K562 (cell line): ENCODE results near the gene DOK7. TPM values are rescaled to one million over a fixed set of nuclear protein-coding genes. Genes with fewer than 3 reads are reported as not detected.

Source experiments
- ATAC-seq: fragments of 200-7000 bp; cut with Tn5 transposase; 3 replicates; pipeline ENCODE4 v1.9.1; 2020; ENCODE audit warnings: moderate library complexity
- BruUV-seq: library from RNA; stranded (reverse); fragments of 400-500 nt; replicated peaks from 2 replicates; lab custom pipeline; 2021; lab: Mats Ljungman, UMichigan
- CTCF ChIA-PET: fragments of 300-600 bp; formaldehyde crosslinking; extraction: SDS; loops from one replicate; lab custom pipeline; 2021; ENCODE audit warnings: low intra/inter-chr PET ratio; lab: Yijun Ruan, JAX
- POLR2A ChIA-PET: fragments of 300-600, 350-650 bp; sonication (Branson Sonifier 250); formaldehyde crosslinking; extraction: SDS; loops from one replicate; lab custom pipeline; 2021; ENCODE audit warnings: antibody characterized with exemption, inconsistent platforms; lab: Yijun Ruan, JAX
- DNase-seq, 4 experiments: peaks; one replicate each; pipeline versions ENCODE4 v3.0.0 to v3.0.0-alpha.2; 2011 to 2018; ENCODE audit warnings: low spot score in 3 of 4, mixed read lengths in 3 of 4; ENCODE audit errors: extremely low read depth in 1 of 4
- FAIRE-seq: peaks from 2 replicates; lab custom pipeline; 2011; peaks lifted over from hg19 to GRCh38; lab: Jason Lieb, UNC
- H2AFZ ChIP-seq: 2 replicates; pipeline ENCODE4 v1.6.0; 2011; ENCODE audit warnings: low read depth, low read length, control low read depth, inconsistent platforms
- H3K27ac ChIP-seq: fragments of 200-600 bp; 3 replicates; pipeline ENCODE4 v1.8.0; 2011; ENCODE audit warnings: low read depth, mild to moderate bottlenecking, control low read depth, inconsistent platforms, low read length, moderate library complexity, mixed read lengths; ENCODE audit errors: extremely low read depth
- H3K27me3 ChIP-seq, 2 experiments: fragments of 300-600 bp in 1 of 2; 2 replicates in 1 of 2; 3 replicates in 1 of 2; pipeline versions ENCODE4 v1.6.0 to v1.8.0; 2011; ENCODE audit warnings: inconsistent platforms in 2 of 2, low read length in 2 of 2, mild to moderate bottlenecking in 1 of 2, mixed read lengths in 1 of 2, moderate library complexity in 1 of 2; ENCODE audit not compliant: control insufficient read depth in 2 of 2, insufficient read depth in 2 of 2
- H3K36me3 ChIP-seq: fragments of 300-600 bp; 3 replicates; pipeline ENCODE4 v1.8.0; 2011; ENCODE audit warnings: mild to moderate bottlenecking, low read length, inconsistent platforms; ENCODE audit not compliant: control insufficient read depth, insufficient read depth
- H3K4me1 ChIP-seq, 2 experiments: fragments of 200-600 bp in 1 of 2; replicated peaks in 1 of 2; 2 replicates in 1 of 2; 3 replicates in 1 of 2; pipeline versions ENCODE4 v1.5.1 to v1.8.0; 2011; ENCODE audit warnings: inconsistent platforms in 2 of 2, low read length in 2 of 2, mild to moderate bottlenecking in 1 of 2, mixed read lengths in 1 of 2, moderate library complexity in 1 of 2; ENCODE audit not compliant: control insufficient read depth in 2 of 2, insufficient read depth in 2 of 2
- H3K4me2 ChIP-seq: 2 replicates; pipeline ENCODE4 v1.6.1; 2011; ENCODE audit warnings: low read length, control low read depth, inconsistent platforms, mixed read lengths; ENCODE audit not compliant: insufficient read depth
- H3K4me3 ChIP-seq: fragments of 200-600 bp; sonication (generic), shearing (Covaris generic); 2 replicates; pipeline ENCODE4 v1.5.1; 2016; ENCODE audit warnings: control low read depth, inconsistent platforms
- H3K79me2 ChIP-seq: fragments of 200-600 bp; 3 replicates; pipeline ENCODE4 v1.8.0; 2011; ENCODE audit warnings: low read length, inconsistent platforms; ENCODE audit not compliant: control insufficient read depth, insufficient read depth
- H3K9ac ChIP-seq, 2 experiments: 2 replicates each; pipeline versions ENCODE4 v1.6.0 to v1.6.1; 2011; ENCODE audit warnings: low read depth in 2 of 2, low read length in 2 of 2, control low read depth in 1 of 2, inconsistent platforms in 1 of 2, mild to moderate bottlenecking in 1 of 2, mixed read lengths in 1 of 2; ENCODE audit not compliant: insufficient read depth in 1 of 2
- H3K9me1 ChIP-seq: one replicate; pipeline ENCODE4 v1.6.0; 2011; ENCODE audit warnings: inconsistent platforms, mild to moderate bottlenecking, low read length, moderate library complexity; ENCODE audit not compliant: control insufficient read depth, insufficient read depth
- H3K9me3 ChIP-seq: replicated peaks from 2 replicates; pipeline ENCODE4 v1.5.1; 2011; ENCODE audit warnings: low read depth, low read length, inconsistent platforms; ENCODE audit not compliant: control insufficient read depth, insufficient read depth
- H4K20me1 ChIP-seq: replicated peaks from 2 replicates; pipeline ENCODE4 v1.6.1; 2011; ENCODE audit warnings: low read length, inconsistent platforms, mixed read lengths; ENCODE audit not compliant: control insufficient read depth, insufficient read depth
- FOXP1 ChIP-seq: sonication (generic); formaldehyde crosslinking; IDR thresholded peaks from 2 replicates; pipeline ENCODE4 v1.8.0; 2022; ENCODE audit warnings: mild to moderate bottlenecking, missing genetic modification reagents
- GABPB2 ChIP-seq: fragments of 250-450 bp; sonication (Bioruptor Pico); conservative IDR thresholded peaks from 2 replicates; pipeline ENCODE4 v1.5.1; 2021; ENCODE audit warnings: mild to moderate bottlenecking
- GTF2E2 ChIP-seq: fragments of 200-800 bp; sonication (Bioruptor generic); IDR thresholded peaks from 2 replicates; pipeline ENCODE4 v1.6.1; 2016; ENCODE audit warnings: missing genetic modification characterization, missing compliant biosample characterization
- HDAC1 ChIP-seq, 2 experiments: fragments of 450-650 bp; IDR thresholded peaks; 2 replicates each; pipeline ENCODE4 v1.6.1; 2016 to 2017; ENCODE audit warnings: inconsistent platforms in 1 of 2, mild to moderate bottlenecking in 1 of 2, moderate library complexity in 1 of 2
- HMGN3 ChIP-seq: IDR thresholded peaks from 2 replicates; pipeline ENCODE4 v1.6.1; 2011; ENCODE audit warnings: borderline replicate concordance, low read depth, mild to moderate bottlenecking, mixed read lengths, low read length; ENCODE audit not compliant: insufficient read length; ENCODE audit errors: extremely low read depth
- HNRNPH1 ChIP-seq: fragments of 200-400 bp; formaldehyde crosslinking; optimal IDR thresholded peaks from 2 replicates; pipeline ENCODE3; 2017; ENCODE audit warnings: low read depth, mild to moderate bottlenecking, low read length, moderate library complexity
- MIER1 ChIP-seq: fragments of 450-650 bp; IDR thresholded peaks from 2 replicates; pipeline ENCODE4 v1.6.1; 2016; ENCODE audit warnings: antibody characterized with exemption, mild to moderate bottlenecking, low read depth
- MXI1 ChIP-seq: IDR thresholded peaks from 2 replicates; pipeline ENCODE4 v1.6.1; 2011; ENCODE audit warnings: low read depth, mild to moderate bottlenecking, improper control_type of control experiment, low read length
- POU5F1 ChIP-seq: fragments of 150-350 bp; IDR thresholded peaks from 2 replicates; pipeline ENCODE4 v1.6.1; 2014; ENCODE audit warnings: borderline replicate concordance, low read length, low read depth, mild to moderate bottlenecking; ENCODE audit not compliant: partially characterized antibody
- RFX7 ChIP-seq: fragments of 250-450 bp; sonication (Bioruptor Pico); IDR thresholded peaks from 2 replicates; pipeline ENCODE4 v1.5.1; 2021; ENCODE audit warnings: mild to moderate bottlenecking
- SETDB1 ChIP-seq: IDR thresholded peaks from one replicate; pipeline ENCODE4 v1.6.1; 2012; ENCODE audit warnings: low read length, control low read depth, inconsistent platforms
- SUPT5H ChIP-seq: fragments of 450-650 bp; IDR thresholded peaks from 2 replicates; pipeline ENCODE4 v1.6.1; 2016
- TEAD4 ChIP-seq, 2 experiments: sonication (generic) in 1 of 2; formaldehyde crosslinking in 1 of 2; IDR thresholded peaks; 2 replicates each; pipeline versions ENCODE4 v1.6.1 to v1.8.0; 2012 to 2022; ENCODE audit warnings: borderline replicate concordance in 1 of 2, inconsistent platforms in 1 of 2, low read length in 1 of 2, mild to moderate bottlenecking in 1 of 2, missing genetic modification reagents in 1 of 2
- ZNF717 ChIP-seq: fragments of 250-450 bp; sonication (Bioruptor Pico); IDR thresholded peaks from 2 replicates; pipeline ENCODE4 v1.5.0; 2021
- ZNF76 ChIP-seq: fragments of 250-450 bp; sonication (Bioruptor Pico); IDR thresholded peaks from 2 replicates; pipeline ENCODE4 v1.4.0; 2020; ENCODE audit warnings: mild to moderate bottlenecking, moderate library complexity, borderline replicate concordance
- WGBS: fragments of 100-300 bp; shearing (Covaris generic); methylation state at CpG from one replicate; pipeline ENCODE4 v1.1.6; 2016; ENCODE audit warnings: low coverage, mixed read lengths; ENCODE audit not compliant: insufficient coverage; ENCODE audit errors: missing lambda C conversion rate; 5-methylcytosine and 5-hydroxymethylcytosine counted together
- in situ Hi-C: fragments of 300-500 bp; cut with MboI; formaldehyde crosslinking; loops from 4 replicates; pipeline ENCODE4 v1.15.0; 2018; ENCODE audit warnings: inconsistent platforms, mixed read lengths
- intact Hi-C: fragments of 100-400 bp; cut with micrococcal nuclease; formaldehyde crosslinking; loops from 2 replicates; pipeline ENCODE4 v1.14.2; 2022
- polyA plus RNA-seq, 8 experiments: library from polyadenylated mRNA; depleted of rRNA in 4 of 8; stranded (reverse) in 5 of 8; unstranded in 3 of 8; fragments of >200 nt; fragmentation: Nextera tagmentation in 2 of 8; fragmentation: Illumina TruSeq in 1 of 8; extraction: Ambion mirVana in 2 of 8; extraction: Trizol in 1 of 8; gene quantifications; 2 replicates each; pipeline versions ENCODE4 v1.2.1 to v1.2.3, GENCODE V29; 2011 to 2014; ENCODE audit warnings: inconsistent platforms in 1 of 8, missing spikeins in 1 of 8
- total RNA-seq, 7 experiments: library from RNA; depleted of rRNA in 6 of 7; stranded (reverse); fragments of >200 nt in 6 of 7; fragmentation: Illumina TruSeq in 2 of 7; extraction: Trizol in 2 of 7; gene quantifications; 2 replicates each; pipeline versions ENCODE4 v1.2.1 to v1.2.3, GENCODE V29; 2011 to 2021; ENCODE audit warnings: low replicate concordance in 1 of 7
- TF ChIP-seq, protein P1 (sequence below): fragments of 450-650 bp; formaldehyde crosslinking; IDR thresholded peaks from 2 replicates; pipeline ENCODE4 v1.4.0; 2022; ENCODE audit warnings: mild to moderate bottlenecking, moderate library complexity
- TF ChIP-seq, protein P2 (sequence below): fragments of 450-650 bp; formaldehyde crosslinking; conservative IDR thresholded peaks from 2 replicates; pipeline ENCODE4 v1.4.0; 2022; ENCODE audit warnings: mild to moderate bottlenecking, missing genetic modification characterization

DOK7 gene
- total and polyA plus RNA-seq, 9 of the 15 experiments (the other 6 are each of a cell fraction or from before 2014, with no cell fraction given): not detected

DNA sequence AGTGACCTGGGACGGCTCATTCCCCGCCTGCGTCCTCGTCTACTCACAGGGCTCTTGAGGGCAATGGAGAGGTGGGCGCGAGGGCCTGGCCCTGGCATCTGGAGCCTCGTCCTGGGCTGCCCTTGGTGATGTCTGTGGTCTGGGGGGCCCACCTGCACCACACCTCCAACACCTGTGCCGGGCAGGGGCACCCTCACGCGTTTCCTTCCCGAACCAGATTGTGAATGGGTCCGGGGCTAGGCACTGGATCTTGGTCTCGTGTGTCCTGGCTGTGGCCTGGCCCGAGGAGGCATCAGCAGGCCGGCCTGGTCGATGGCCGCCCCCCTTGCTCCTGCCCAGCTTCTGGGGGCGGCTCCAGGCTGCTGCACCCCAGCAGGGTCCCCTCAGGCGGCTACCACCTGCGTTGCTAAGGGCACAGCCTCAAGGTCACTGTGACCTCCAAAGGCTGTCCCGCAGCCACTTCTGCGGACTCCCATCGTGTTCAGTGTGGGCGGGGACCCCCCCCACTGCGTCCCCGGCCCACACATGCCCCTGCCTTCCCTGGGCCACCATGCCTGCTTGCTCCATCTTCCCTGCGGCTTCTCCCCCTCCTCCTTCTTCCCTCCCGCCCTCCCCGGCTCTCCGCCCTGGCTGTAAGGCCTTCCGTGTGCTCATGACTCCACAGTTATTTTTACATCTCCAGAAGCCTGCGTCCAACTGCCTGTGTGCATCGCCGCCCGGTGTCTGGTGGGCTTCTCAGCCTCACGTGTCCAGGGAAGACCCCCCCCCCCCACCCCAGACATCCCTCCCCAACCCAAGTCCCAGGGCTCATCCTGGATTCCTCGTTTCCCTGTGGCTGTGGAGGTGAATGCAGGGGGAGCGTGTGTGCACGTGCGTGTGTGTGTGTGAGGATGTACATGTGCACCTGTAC lies 3.8 kb downstream of the DOK7 start:
- no peak for TF ChIP-seq ZNF76
- TF ChIP-seq HMGN3: no peak
- TF ChIP-seq MIER1: no peak
- TF ChIP-seq, protein P1, sequence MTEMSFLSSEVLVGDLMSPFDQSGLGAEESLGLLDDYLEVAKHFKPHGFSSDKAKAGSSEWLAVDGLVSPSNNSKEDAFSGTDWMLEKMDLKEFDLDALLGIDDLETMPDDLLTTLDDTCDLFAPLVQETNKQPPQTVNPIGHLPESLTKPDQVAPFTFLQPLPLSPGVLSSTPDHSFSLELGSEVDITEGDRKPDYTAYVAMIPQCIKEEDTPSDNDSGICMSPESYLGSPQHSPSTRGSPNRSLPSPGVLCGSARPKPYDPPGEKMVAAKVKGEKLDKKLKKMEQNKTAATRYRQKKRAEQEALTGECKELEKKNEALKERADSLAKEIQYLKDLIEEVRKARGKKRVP (CRISPR knock-in tag): no peak
- no peak for TF ChIP-seq RFX7
- TF ChIP-seq ZNF717 (CRISPR knock-in tag): no peak
- TF ChIP-seq HNRNPH1: no peak
- TF ChIP-seq, protein P2, sequence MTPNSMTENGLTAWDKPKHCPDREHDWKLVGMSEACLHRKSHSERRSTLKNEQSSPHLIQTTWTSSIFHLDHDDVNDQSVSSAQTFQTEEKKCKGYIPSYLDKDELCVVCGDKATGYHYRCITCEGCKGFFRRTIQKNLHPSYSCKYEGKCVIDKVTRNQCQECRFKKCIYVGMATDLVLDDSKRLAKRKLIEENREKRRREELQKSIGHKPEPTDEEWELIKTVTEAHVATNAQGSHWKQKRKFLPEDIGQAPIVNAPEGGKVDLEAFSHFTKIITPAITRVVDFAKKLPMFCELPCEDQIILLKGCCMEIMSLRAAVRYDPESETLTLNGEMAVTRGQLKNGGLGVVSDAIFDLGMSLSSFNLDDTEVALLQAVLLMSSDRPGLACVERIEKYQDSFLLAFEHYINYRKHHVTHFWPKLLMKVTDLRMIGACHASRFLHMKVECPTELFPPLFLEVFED: no peak
- no peak for TF ChIP-seq POU5F1
- no peak for TF ChIP-seq TEAD4 (IDR thresholded peaks at IDR 0.05; ENCODE audit: low read length)
- no peak for TF ChIP-seq TEAD4 (CRISPR knock-in tag; IDR thresholded peaks at IDR 0.05; ENCODE audit: borderline replicate concordance)
- TF ChIP-seq FOXP1 (CRISPR knock-in tag): no peak
- no peak for TF ChIP-seq SETDB1
- no peak for TF ChIP-seq MXI1
- no peak for TF ChIP-seq SUPT5H
- no peak for TF ChIP-seq GABPB2 (CRISPR knock-in tag)
- no peak for TF ChIP-seq HDAC1 (IDR thresholded peaks at IDR 0.05)
- TF ChIP-seq GTF2E2 (tag): no peak
- no peaks in the 10 kb centered on the region for H3K36me3 ChIP-seq
- no peaks in the 10 kb centered on the region for H3K79me2 ChIP-seq
- H3K9me3 ChIP-seq: peaks cover 10% of the 10 kb centered on the region; the same call in 1 of the 2 replicates
- no peaks in the 10 kb centered on the region for H3K9me1 ChIP-seq
- peaks cover 0 to 36% of the 10 kb centered on the region in 2 experiments; a peak in 2 of 5 replicates for H3K4me1 ChIP-seq
- no peak for ATAC-seq
- no peak for DNase-seq
- no peak overlapping the region for H3K4me2 ChIP-seq
- peaks cover 34 to 66% of the 10 kb centered on the region in 2 experiments for H3K27me3 ChIP-seq
- ChIA-PET POLR2A (no interaction called here), CTCF (no interaction called here)
- H4K20me1 ChIP-seq: peaks cover 15% of the 10 kb centered on the region; the same call in 1 of the 2 replicates
- FAIRE-seq: no peak
- no peak overlapping the region for H3K27ac ChIP-seq
- 27% methylated on average over 28 of the region's 40 CpGs for WGBS
- no peak overlapping the region for H3K4me3 ChIP-seq
- BruUV-seq: no TSS peak
- H2AFZ ChIP-seq: no peak overlapping the region
- intact Hi-C loops: no loop called here
- in situ Hi-C loops: no loop called here
- H3K9ac ChIP-seq: no peak overlapping the region
